Brain microvascular endothelial cell (primary cell): Measurements from ENCODE around the gene SNX13.

Source experiments
- DNase-seq: peaks from one replicate; pipeline ENCODE4 v3.0.0-alpha.2; 2020
- H3K27ac ChIP-seq: fragments of 250-450 bp; sonication (Bioruptor Pico); 2 replicates; pipeline ENCODE4 v1.5.1; 2020; ENCODE audit warnings: mild to moderate bottlenecking, moderate library complexity
- H3K27me3 ChIP-seq: fragments of 250-450 bp; sonication (Bioruptor Pico); replicated peaks from 2 replicates; pipeline ENCODE4 v1.5.1; 2020; ENCODE audit warnings: mild to moderate bottlenecking
- H3K36me3 ChIP-seq: fragments of 250-450 bp; sonication (Bioruptor Pico); replicated peaks from 2 replicates; pipeline ENCODE4 v1.5.1; 2020; ENCODE audit warnings: mild to moderate bottlenecking
- H3K4me3 ChIP-seq: 2 replicates; pipeline ENCODE4 v1.5.1; 2011; ENCODE audit warnings: low read depth, mild to moderate bottlenecking, control low read depth, low read length, moderate library complexity
- in situ Hi-C: cut with HindIII; loops from 2 replicates; pipeline ENCODE4 v1.10.0; 2017; ENCODE audit warnings: low sequenced_read_pairs, low pct_ligation_motif_present
- TF ChIP-seq, protein P1 (sequence below): IDR thresholded peaks from 2 replicates; pipeline ENCODE4 v1.5.1; 2011; ENCODE audit warnings: low read depth, mild to moderate bottlenecking, moderate library complexity, low read length, control low read depth, inconsistent platforms; ENCODE audit errors: missing control alignments

SNX13 gene

DNA sequence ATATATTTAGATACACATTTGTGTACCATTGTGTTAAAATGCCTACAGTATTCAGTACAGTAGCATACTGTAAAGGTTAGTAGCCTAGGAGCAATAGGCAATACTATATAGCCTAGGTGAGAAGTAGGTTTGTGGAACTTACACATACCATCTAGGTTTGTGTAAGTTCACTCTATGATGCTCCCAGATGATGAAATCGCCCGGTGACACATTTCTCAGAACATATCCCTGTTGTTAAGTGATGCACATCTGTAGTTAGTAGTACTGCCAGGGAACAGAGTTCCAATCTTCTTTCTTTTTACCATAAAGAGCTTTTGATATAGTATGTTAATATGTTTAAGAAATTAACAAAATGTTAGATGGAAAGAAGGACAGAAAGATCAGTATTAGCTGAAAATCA is 138.2 kb downstream of the SNX13 start:
- Histone ChIP-seq H3K36me3 (peaks cover 7% of the 10 kb centered on the region), H3K27ac (no peak overlapping the region), H3K4me3 (no peak overlapping the region), H3K27me3 (no peaks in the 10 kb centered on the region)
- TF ChIP-seq, protein P1, sequence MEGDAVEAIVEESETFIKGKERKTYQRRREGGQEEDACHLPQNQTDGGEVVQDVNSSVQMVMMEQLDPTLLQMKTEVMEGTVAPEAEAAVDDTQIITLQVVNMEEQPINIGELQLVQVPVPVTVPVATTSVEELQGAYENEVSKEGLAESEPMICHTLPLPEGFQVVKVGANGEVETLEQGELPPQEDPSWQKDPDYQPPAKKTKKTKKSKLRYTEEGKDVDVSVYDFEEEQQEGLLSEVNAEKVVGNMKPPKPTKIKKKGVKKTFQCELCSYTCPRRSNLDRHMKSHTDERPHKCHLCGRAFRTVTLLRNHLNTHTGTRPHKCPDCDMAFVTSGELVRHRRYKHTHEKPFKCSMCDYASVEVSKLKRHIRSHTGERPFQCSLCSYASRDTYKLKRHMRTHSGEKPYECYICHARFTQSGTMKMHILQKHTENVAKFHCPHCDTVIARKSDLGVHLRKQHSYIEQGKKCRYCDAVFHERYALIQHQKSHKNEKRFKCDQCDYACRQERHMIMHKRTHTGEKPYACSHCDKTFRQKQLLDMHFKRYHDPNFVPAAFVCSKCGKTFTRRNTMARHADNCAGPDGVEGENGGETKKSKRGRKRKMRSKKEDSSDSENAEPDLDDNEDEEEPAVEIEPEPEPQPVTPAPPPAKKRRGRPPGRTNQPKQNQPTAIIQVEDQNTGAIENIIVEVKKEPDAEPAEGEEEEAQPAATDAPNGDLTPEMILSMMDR = no peak
- no peak for DNase-seq
- in situ Hi-C loops = no loop called here

DNA sequence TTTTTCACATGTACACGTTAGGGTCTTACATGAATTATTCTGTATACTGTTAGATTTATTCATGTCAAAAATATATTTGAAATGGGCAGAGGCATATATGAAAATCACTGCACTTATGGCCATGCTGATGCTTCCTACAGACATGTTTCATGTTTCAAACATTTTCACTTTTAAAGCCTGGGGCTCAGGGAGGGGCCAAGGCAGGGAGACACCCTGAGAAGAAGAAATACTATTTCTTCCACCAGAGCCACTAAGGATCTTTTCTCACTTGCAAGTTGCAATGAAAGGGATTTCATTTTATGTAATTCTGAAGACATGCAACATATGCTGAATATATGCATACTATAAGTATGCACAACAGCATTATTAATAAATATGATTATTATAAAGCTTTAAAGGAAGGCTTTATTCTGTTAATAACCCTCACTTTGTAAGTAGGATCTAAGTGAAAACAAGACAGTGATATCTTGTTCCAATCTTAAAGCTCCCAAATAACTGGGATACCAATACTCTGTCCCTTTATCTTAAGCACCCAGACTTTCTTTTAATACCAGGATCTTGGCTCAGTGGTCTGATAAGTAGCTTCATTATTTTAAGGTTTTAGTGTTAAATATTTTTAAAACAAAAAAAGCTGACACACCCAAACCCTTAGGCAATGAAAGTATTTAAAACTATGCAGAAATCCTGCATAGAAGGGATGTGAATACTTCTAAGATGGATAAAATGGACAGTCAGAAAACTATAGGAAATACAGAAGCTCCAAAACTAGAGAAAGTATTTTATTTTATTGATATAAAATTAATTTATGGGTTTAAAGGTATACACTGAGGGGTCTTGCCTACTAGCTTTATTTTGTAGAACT is 148.0 kb downstream of the SNX13 start:
- no peak for DNase-seq
- H3K36me3 ChIP-seq = no peaks in the 10 kb centered on the region
- TF ChIP-seq, protein P1 = no peak
- no peak overlapping the region for H3K4me3 ChIP-seq
- H3K27me3 ChIP-seq = no peaks in the 10 kb centered on the region
- no peak overlapping the region for H3K27ac ChIP-seq
- in situ Hi-C loops = no loop called here

DNA sequence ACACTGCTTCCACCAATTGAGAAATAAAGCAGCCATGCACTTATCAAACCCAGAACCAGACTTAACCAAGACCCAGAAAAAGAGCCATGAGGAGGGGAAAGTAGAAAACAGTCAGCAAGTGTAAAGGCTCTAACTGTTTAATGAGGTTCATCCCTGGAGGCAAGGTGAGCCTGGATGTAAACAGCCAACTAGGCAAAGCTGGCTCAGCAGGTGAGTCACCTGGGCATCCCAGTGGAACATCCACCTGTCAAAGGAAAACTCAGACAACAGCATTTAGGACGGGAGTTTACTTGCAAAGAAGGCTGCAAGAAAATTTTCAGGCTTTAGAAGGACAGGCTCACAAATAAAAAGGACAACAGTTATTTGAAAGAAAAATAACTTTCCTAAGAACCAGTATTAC is 153.0 kb downstream of the SNX13 start:
- DNase-seq = no peak
- Histone ChIP-seq H3K27me3 (no peaks in the 10 kb centered on the region), H3K27ac (no peak overlapping the region), H3K36me3 (no peaks in the 10 kb centered on the region), H3K4me3 (no peak overlapping the region)
- in situ Hi-C loops = no loop called here
- TF ChIP-seq, protein P1 = no peak

DNA sequence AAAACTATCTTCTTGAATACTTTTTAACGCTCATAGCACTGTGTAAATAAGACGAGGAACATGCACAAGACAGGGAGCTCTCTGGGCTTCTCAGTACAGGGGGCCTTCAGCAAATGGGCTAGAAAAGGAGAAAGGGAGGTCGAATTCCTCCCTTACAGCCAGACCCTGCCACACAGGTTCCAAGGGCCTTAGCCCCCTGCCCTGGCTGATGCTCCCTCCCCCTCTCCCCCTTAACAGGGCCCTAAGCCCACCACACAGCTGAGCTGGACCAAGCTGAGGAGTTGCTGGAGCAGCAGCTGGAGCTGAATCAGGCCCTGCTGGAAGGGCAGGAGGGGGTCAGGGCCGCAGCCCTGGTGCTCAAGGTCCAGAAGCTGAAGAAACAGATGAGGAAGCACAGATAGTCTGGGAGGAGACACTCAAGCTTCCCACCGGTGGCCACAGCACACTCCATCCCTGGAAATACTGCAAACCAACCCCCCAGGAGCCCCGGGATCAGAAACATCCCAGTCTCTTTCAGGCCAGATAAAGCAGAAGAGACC is 153.9 kb downstream of the SNX13 start:
- in situ Hi-C loops = no loop called here
- H3K27me3 ChIP-seq = no peaks in the 10 kb centered on the region

DNA sequence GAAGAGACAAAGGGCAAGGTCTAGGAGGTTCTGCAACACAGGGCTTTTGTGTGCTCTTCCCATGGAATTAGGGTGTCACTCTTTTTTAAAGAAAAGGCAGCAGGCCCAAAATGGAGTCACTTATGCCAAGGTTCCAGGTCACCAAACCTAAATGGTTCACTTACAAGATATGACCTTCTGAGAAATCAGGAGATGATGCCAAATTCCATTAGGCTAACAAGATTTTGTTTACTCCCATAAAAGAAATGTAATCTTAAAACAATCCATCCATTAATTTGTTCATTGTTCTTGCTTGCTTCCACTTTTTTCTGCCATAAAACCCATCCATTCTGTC is 158.1 kb downstream of the SNX13 start:
- H3K27ac ChIP-seq = peak overlapping the region; percentile 30
- no peaks in the 10 kb centered on the region for H3K36me3 ChIP-seq
- DNase-seq = no peak
- no peak overlapping the region for H3K4me3 ChIP-seq
- in situ Hi-C loops = no loop called here
- TF ChIP-seq, protein P1 = no peak
- H3K27me3 ChIP-seq = no peaks in the 10 kb centered on the region

More for the DNA sequence above, 153.9 kb downstream of the SNX13 start:
- Histone ChIP-seq H3K27ac (no peak overlapping the region), H3K36me3 (no peaks in the 10 kb centered on the region), H3K4me3 (no peak overlapping the region)
- TF ChIP-seq, protein P1 = no peak
- no peak for DNase-seq
